Small intestine (tissue), 7 donors: ENCODE data around the gene CROCC. TPM values are rescaled to one million over a fixed set of nuclear protein-coding genes. Genes with fewer than 3 reads are reported as not detected.
"Not testable (repeated sequence)": the region's sequence is repeated elsewhere in the genome, so short reads cannot be mapped to it uniquely, and the experiment has no call there.

Experiments used
- DNase-seq, 2 donors: peaks; one replicate each; pipeline versions ENCODE4 v3.0.0 to v3.0.0-alpha.2; 2013
- FAIRE-seq: peaks from 2 replicates; lab custom pipeline; 2012; peaks lifted over from hg19 to GRCh38; lab: Jason Lieb, UNC
- H3K27ac ChIP-seq, 3 donors: one replicate each; pipeline ENCODE4 v1.5.1; 2013; ENCODE audit warnings: low read length in 2 of 3, mild to moderate bottlenecking in 2 of 3, control low read depth in 1 of 3, inconsistent platforms in 1 of 3, low read depth in 1 of 3, moderate library complexity in 1 of 3
- H3K27me3 ChIP-seq, 3 donors: one replicate each; pipeline ENCODE4 v1.6.1; 2013; ENCODE audit warnings: low read length in 3 of 3, inconsistent platforms in 1 of 3; ENCODE audit not compliant: control insufficient read depth in 3 of 3, insufficient read depth in 3 of 3
- H3K36me3 ChIP-seq, 3 donors: one replicate each; pipeline ENCODE4 v1.6.1; 2013; ENCODE audit warnings: low read length in 3 of 3, inconsistent platforms in 1 of 3, low read depth in 1 of 3, mild to moderate bottlenecking in 1 of 3, moderate library complexity in 1 of 3; ENCODE audit not compliant: control insufficient read depth in 3 of 3, insufficient read depth in 2 of 3
- H3K4me1 ChIP-seq, 3 donors: one replicate each; pipeline ENCODE4 v1.6.1; 2013; ENCODE audit warnings: low read length in 2 of 3, inconsistent platforms in 1 of 3, low read depth in 1 of 3, mild to moderate bottlenecking in 1 of 3, moderate library complexity in 1 of 3; ENCODE audit not compliant: control insufficient read depth in 3 of 3, insufficient read depth in 2 of 3
- H3K4me3 ChIP-seq, 3 donors: one replicate each; pipeline ENCODE4 v1.5.1; 2013; ENCODE audit warnings: low read length in 3 of 3, control low read depth in 1 of 3, inconsistent platforms in 1 of 3, low read depth in 1 of 3, mild to moderate bottlenecking in 1 of 3, moderate library complexity in 1 of 3
- H3K9me3 ChIP-seq, 2 donors: one replicate each; pipeline ENCODE4 v1.6.1; 2013; ENCODE audit warnings: low read depth in 1 of 2, low read length in 1 of 2; ENCODE audit not compliant: control insufficient read depth in 2 of 2, insufficient read depth in 1 of 2
- WGBS, 3 donors: extraction: QIAGEN DNeasy Blood & Tissue Kit; methylation state at CpG; one replicate each; pipeline ENCODE4 v1.1.7; 2013; 5-methylcytosine and 5-hydroxymethylcytosine counted together
- polyA plus RNA-seq, 4 donors: library from polyadenylated mRNA; stranded (reverse) in 3 of 4; unstranded in 1 of 4; fragments of 200-250 nt in 3 of 4; fragments of 120-200 nt in 1 of 4; gene quantifications; one replicate each; pipeline versions ENCODE4 v1.2.1 to v1.2.3, GENCODE V29; 2013
- donor health status: healthy with polysubstance abuse.
- donor health status: control.
- donor health status: control.
- donor health status: Bipolar disorder and iron deficiency.
- donor health status: healthy.

CROCC gene
- polyA plus RNA-seq, 4 donors: 2.7 to 19.6 (median 10.2) TPM

GRCh38 chr1:16882986-16883385 lies 38.7 kb upstream of the CROCC start:
- Histone ChIP-seq H3K9me3 (no peaks in the 10 kb centered on the region), H3K36me3 (no peaks in the 10 kb centered on the region), H3K4me1 (peaks cover 0 to 4% (median 0%) of the 10 kb centered on the region in 3 donors), H3K4me3 (no peak overlapping the region), H3K27me3 (no peaks in the 10 kb centered on the region), H3K27ac (no peak overlapping the region)
- FAIRE-seq: no peak
- WGBS, 3 donors: 53 to 76% (median 67%) methylated on average over 4 of the region's 4 CpGs
- peak in 1 of 2 donors; percentile 33 for DNase-seq

GRCh38 chr1:16884487-16884886 lies 37.2 kb upstream of the CROCC start:
- DNase-seq, H3K27ac ChIP-seq, H3K9me3 ChIP-seq, FAIRE-seq, H3K4me1 ChIP-seq, H3K27me3 ChIP-seq, H3K4me3 ChIP-seq, H3K36me3 ChIP-seq: not testable (repeated sequence)
- WGBS, 3 donors: 75 to 87% (median 81%) methylated on average over 5 of the region's 5 CpGs

- H3K4me1 ChIP-seq: peaks cover 0 to 8% (median 0%) of the 10 kb centered on the region in 3 donors
- 89 to 92% (median 90%) methylated on average over 20 of the region's 20 CpGs for WGBS, 3 donors
- FAIRE-seq: no peak
Observed at GRCh38 chr1:16886860-16887605, 34.7 kb upstream of the CROCC start.

GRCh38 chr1:16888860-16889816 lies 32.6 kb upstream of the CROCC start:
- H3K27ac ChIP-seq: peak overlapping the region; percentile 65 to 92 (median 90)
- 12 to 19% (median 19%) methylated on average over 63 of the region's 63 CpGs for WGBS, 3 donors
- peaks cover 0 to 4% (median 0%) of the 10 kb centered on the region in 3 donors for H3K4me1 ChIP-seq
- H3K27me3 ChIP-seq: no peaks in the 10 kb centered on the region
- peak overlapping the region; percentile 40 to 67 (median 54) for H3K4me3 ChIP-seq
- FAIRE-seq (no peak), DNase-seq (peak; percentile 83 to 97)
- H3K36me3 ChIP-seq: no peaks in the 10 kb centered on the region
- H3K9me3 ChIP-seq: no peaks in the 10 kb centered on the region

More at GRCh38 chr1:16886860-16887605, 34.7 kb upstream of the CROCC start:
- Histone ChIP-seq H3K36me3 (no peaks in the 10 kb centered on the region), H3K9me3 (no peaks in the 10 kb centered on the region), H3K27ac (no peak overlapping the region), H3K4me3 (no peak overlapping the region), H3K27me3 (no peaks in the 10 kb centered on the region)
- no peak for DNase-seq

GRCh38 chr1:16890539-16891021 lies 31.2 kb upstream of the CROCC start:
- 74 to 78% (median 75%) methylated on average over 5 of the region's 5 CpGs for WGBS, 3 donors
- FAIRE-seq, H3K4me1 ChIP-seq, H3K4me3 ChIP-seq, DNase-seq, H3K27me3 ChIP-seq, H3K27ac ChIP-seq, H3K9me3 ChIP-seq, H3K36me3 ChIP-seq: not testable (repeated sequence)

GRCh38 chr1:16891057-16891456 lies 30.7 kb upstream of the CROCC start:
- 47 to 56% (median 48%) methylated on average over 4 of the region's 4 CpGs for WGBS, 3 donors
- not testable (repeated sequence) for DNase-seq, H3K4me3 ChIP-seq, H3K27me3 ChIP-seq, H3K27ac ChIP-seq, H3K4me1 ChIP-seq, H3K9me3 ChIP-seq, FAIRE-seq, H3K36me3 ChIP-seq

- not testable (repeated sequence) for H3K27ac ChIP-seq, FAIRE-seq, H3K36me3 ChIP-seq, H3K27me3 ChIP-seq, H3K4me3 ChIP-seq, DNase-seq, H3K9me3 ChIP-seq
- WGBS, 3 donors: 75 to 82% (median 75%) methylated on average over 5 to 6 of the region's 6 CpGs
- peaks cover 0 to 16% (median 0%) of the 10 kb centered on the region in 3 donors for H3K4me1 ChIP-seq
Observed at GRCh38 chr1:16892978-16893525, 28.7 kb upstream of the CROCC start.

- not testable (repeated sequence) for H3K36me3 ChIP-seq, H3K27ac ChIP-seq, H3K4me3 ChIP-seq, H3K9me3 ChIP-seq, FAIRE-seq, H3K27me3 ChIP-seq, DNase-seq
- H3K4me1 ChIP-seq: peaks cover 0 to 16% (median 0%) of the 10 kb centered on the region in 3 donors
- WGBS, 3 donors: 71 to 86% (median 77%) methylated on average over 4 of the region's 4 CpGs
Observed at GRCh38 chr1:16893796-16894195, 27.9 kb upstream of the CROCC start.
